GM10266 (cell line): ENCODE data around the gene FBXW11.
"Not testable (repeated sequence)": the region's sequence is repeated elsewhere in the genome, so short reads cannot be mapped to it uniquely, and the experiment has no call there.

Experiments used
- DNase-seq: peaks from one replicate; pipeline ENCODE4 v3.0.0; 2012; ENCODE audit errors: extremely low spot score
- CTCF ChIP-seq: IDR thresholded peaks from 2 replicates; pipeline ENCODE4 v1.5.1; 2012; ENCODE audit warnings: mild to moderate bottlenecking, low read depth; ENCODE audit not compliant: control insufficient read depth, insufficient read depth; ENCODE audit errors: missing control alignments

FBXW11 gene

GRCh38 chr5:172020110-172020786 is 13.8 kb upstream of the FBXW11 start:
- not testable (repeated sequence) for DNase-seq

GRCh38 chr5:172015346-172015745 is 8.9 kb upstream of the FBXW11 start:
- no peak for TF ChIP-seq CTCF

More at GRCh38 chr5:172020110-172020786, 13.8 kb upstream of the FBXW11 start:
- peak; percentile 20 for TF ChIP-seq CTCF

GRCh38 chr5:172010278-172010677 is 3.8 kb upstream of the FBXW11 start:
- TF ChIP-seq CTCF = peak; percentile 32
- no peak for DNase-seq

More at GRCh38 chr5:172015346-172015745, 8.9 kb upstream of the FBXW11 start:
- no peak for DNase-seq

- DNase-seq = no peak
- TF ChIP-seq CTCF = no peak
Measured at GRCh38 chr5:172009536-172010270, 3.3 kb upstream of the FBXW11 start.

GRCh38 chr5:172008689-172009141 is 2.3 kb upstream of the FBXW11 start:
- DNase-seq = no peak
- TF ChIP-seq CTCF = no peak

- no peak for TF ChIP-seq CTCF
- no peak for DNase-seq
Measured at GRCh38 chr5:172008111-172008455, 1.6 kb upstream of the FBXW11 start.
